Stomach (tissue), 9 donors: Measurements from ENCODE around the gene PRDM16. TPM values are rescaled to one million over a fixed set of nuclear protein-coding genes. Genes with fewer than 3 reads are reported as not detected.

ENCODE experiments used
- DNase-seq, 2 donors: peaks; one replicate each; pipeline versions ENCODE4 v3.0.0 to v3.0.0-alpha.2; 2013 to 2019
- H3K27ac ChIP-seq, 5 donors: fragments of 200-600 bp in 4 of 5; sonication (generic) in 4 of 5; one replicate each; pipeline ENCODE4 v1.5.1; 2013 to 2019; ENCODE audit warnings: mild to moderate bottlenecking in 1 of 5, moderate library complexity in 1 of 5
- H3K27me3 ChIP-seq, 3 donors: fragments of 200-600 bp; sonication (generic); one replicate each; pipeline ENCODE4 v1.5.1; 2017 to 2019; ENCODE audit warnings: mixed run types in 1 of 3
- H3K36me3 ChIP-seq, 4 donors: fragments of 200-600 bp; sonication (generic); 1 replicate in 3 of 4; 2 replicates in 1 of 4; pipeline ENCODE4 v1.5.1; 2016 to 2019
- H3K4me1 ChIP-seq, 4 donors: fragments of 200-600 bp; sonication (generic); one replicate each; pipeline ENCODE4 v1.5.1; 2016 to 2019
- H3K4me3 ChIP-seq, 4 donors: fragments of 200-600 bp; sonication (generic) in 3 of 4; one replicate each; pipeline ENCODE4 v1.5.1; 2016 to 2019; ENCODE audit warnings: mild to moderate bottlenecking in 1 of 4
- H3K9me3 ChIP-seq, 4 donors: fragments of 200-600 bp; sonication (generic); one replicate each; pipeline ENCODE4 v1.5.1; 2016 to 2019
- CTCF ChIP-seq, 7 experiments: fragments of 450-650 bp in 4 of 7; fragments of 200-600 bp in 3 of 7; sonication (generic) in 3 of 7; IDR thresholded peaks; one replicate each; pipeline ENCODE4 v1.5.1; 2016 to 2019; ENCODE audit warnings: antibody characterized with exemption in 7 of 7, control low read depth in 2 of 7, mild to moderate bottlenecking in 1 of 7
- EP300 ChIP-seq: sonication (generic); formaldehyde crosslinking; IDR thresholded peaks from one replicate; pipeline ENCODE4 v1.6.1; 2017; ENCODE audit warnings: antibody characterized with exemption
- POLR2A ChIP-seq, 4 donors: fragments of 450-650 bp; IDR thresholded peaks; one replicate each; pipeline ENCODE4 v1.6.1; 2016; ENCODE audit warnings: antibody characterized with exemption in 4 of 4, control low read depth in 2 of 4, mild to moderate bottlenecking in 1 of 4, moderate library complexity in 1 of 4
- POLR2AphosphoS5 ChIP-seq, 3 donors: sonication (generic); formaldehyde crosslinking; IDR thresholded peaks; one replicate each; pipeline ENCODE4 v1.6.1; 2016; ENCODE audit warnings: antibody characterized with exemption in 3 of 3
- WGBS, 5 donors: extraction: QIAGEN DNeasy Blood & Tissue Kit in 3 of 5; methylation state at CpG; one replicate each; pipeline versions ENCODE4 v1.1.5 to v1.1.7; 2013 to 2018; 5-methylcytosine and 5-hydroxymethylcytosine counted together
- intact Hi-C: fragments of 100-400 bp; cut with DNase I; formaldehyde crosslinking; loops from one replicate; pipeline ENCODE4 v1.15.1; 2023; ENCODE audit warnings: low total_unique reads
- polyA plus RNA-seq, 3 donors: library from polyadenylated mRNA; stranded (reverse); fragments of 200-250 nt; gene quantifications; one replicate each; pipeline ENCODE4 v1.2.3, GENCODE V29; 2013
- total RNA-seq, 5 donors: library from RNA; depleted of rRNA; stranded (reverse); fragments of >200 nt; gene quantifications; one replicate each; pipeline versions ENCODE4 v1.1.0 to v1.2.3, GENCODE V29; 2014 to 2016
- donor health status: healthy with polysubstance abuse.
- donor health status: Bipolar disorder and iron deficiency.
- donor health status: healthy.

PRDM16 gene
- total and polyA plus RNA-seq, 8 donors, result 0.29 to 222 (median 15.8) TPM

- Histone ChIP-seq H3K36me3 (no peaks in the 10 kb centered on the region), H3K4me1 (peaks cover 22 to 39% (median 33%) of the 10 kb centered on the region in 4 donors), H3K27ac (no peak overlapping the region), H3K4me3 (no peak overlapping the region), H3K27me3 (peaks cover 0 to 19% (median 0%) of the 10 kb centered on the region in 3 donors), H3K9me3 (no peaks in the 10 kb centered on the region)
- no peak for TF ChIP-seq EP300
- TF ChIP-seq POLR2A (IDR thresholded peaks at IDR 0.05), result no peak
- TF ChIP-seq POLR2AphosphoS5 (IDR thresholded peaks at IDR 0.05), result no peak
- no peak for TF ChIP-seq CTCF (IDR thresholded peaks at IDR 0.05)
- intact Hi-C loops, result no loop called here
- WGBS, 5 donors, result 85 to 94% (median 87%) methylated on average over 10 to 14 of the region's 14 CpGs
- DNase-seq, result no peak
Observed at GRCh38 chr1:3259020-3259419, 190.0 kb downstream of the PRDM16 start.

- Histone ChIP-seq H3K4me3 (no peak overlapping the region), H3K36me3 (no peaks in the 10 kb centered on the region), H3K27me3 (peaks cover 0 to 38% (median 0%) of the 10 kb centered on the region in 3 donors), H3K9me3 (no peaks in the 10 kb centered on the region), H3K27ac (peak overlapping the region; percentile 34 to 83 (median 58)), H3K4me1 (peaks cover 22 to 39% (median 34%) of the 10 kb centered on the region in 4 donors)
- DNase-seq, result peak; percentile 73 to 83
- WGBS, 5 donors, result 28 to 55% (median 43%) methylated on average over 20 to 21 of the region's 21 CpGs
- TF ChIP-seq CTCF (IDR thresholded peaks at IDR 0.05) (no peak), POLR2AphosphoS5 (IDR thresholded peaks at IDR 0.05) (no peak), POLR2A (IDR thresholded peaks at IDR 0.05) (no peak), EP300 (no peak)
- intact Hi-C loops, result no loop called here
Observed at GRCh38 chr1:3261007-3261968, 192.3 kb downstream of the PRDM16 start.

- Histone ChIP-seq H3K27me3 (peaks cover 0 to 38% (median 0%) of the 10 kb centered on the region in 3 donors), H3K4me1 (peaks cover 22 to 39% (median 34%) of the 10 kb centered on the region in 4 donors), H3K27ac (peak overlapping the region; percentile 34 to 83 (median 58)), H3K9me3 (no peaks in the 10 kb centered on the region), H3K36me3 (no peaks in the 10 kb centered on the region), H3K4me3 (no peak overlapping the region)
- DNase-seq, result no peak
- intact Hi-C loops, result no loop called here
- 55 to 70% (median 62%) methylated on average over 11 of the region's 11 CpGs for WGBS, 5 donors
- TF ChIP-seq POLR2AphosphoS5 (IDR thresholded peaks at IDR 0.05) (no peak), EP300 (no peak), POLR2A (IDR thresholded peaks at IDR 0.05) (no peak), CTCF (IDR thresholded peaks at IDR 0.05) (no peak)
Observed at GRCh38 chr1:3261969-3262579, 193.1 kb downstream of the PRDM16 start.

- TF ChIP-seq POLR2AphosphoS5 (IDR thresholded peaks at IDR 0.05), result no peak
- no peak for TF ChIP-seq CTCF (IDR thresholded peaks at IDR 0.05)
- no peak for TF ChIP-seq EP300
- no peak for TF ChIP-seq POLR2A (IDR thresholded peaks at IDR 0.05)
- Histone ChIP-seq H3K36me3 (no peaks in the 10 kb centered on the region), H3K4me3 (no peak overlapping the region), H3K27ac (peak overlapping the region in 1 of 5 donors; percentile 72), H3K27me3 (peaks cover 0 to 38% (median 0%) of the 10 kb centered on the region in 3 donors), H3K9me3 (no peaks in the 10 kb centered on the region), H3K4me1 (peaks cover 22 to 37% (median 33%) of the 10 kb centered on the region in 4 donors)
- intact Hi-C loops, result no loop called here
- WGBS, 5 donors, result 76 to 84% (median 82%) methylated on average over 25 to 26 of the region's 26 CpGs
- no peak for DNase-seq
Observed at GRCh38 chr1:3262681-3263286, 193.8 kb downstream of the PRDM16 start.
